ENCODE data around the gene ACTN1. TPM values are rescaled to one million over a fixed set of nuclear protein-coding genes. Genes with fewer than 3 reads are reported as not detected.

Gene ACTN1
- total RNA-seq, 4 donors from 2014 or later = 958 to 2,110 (median 1,439) TPM

DNA sequence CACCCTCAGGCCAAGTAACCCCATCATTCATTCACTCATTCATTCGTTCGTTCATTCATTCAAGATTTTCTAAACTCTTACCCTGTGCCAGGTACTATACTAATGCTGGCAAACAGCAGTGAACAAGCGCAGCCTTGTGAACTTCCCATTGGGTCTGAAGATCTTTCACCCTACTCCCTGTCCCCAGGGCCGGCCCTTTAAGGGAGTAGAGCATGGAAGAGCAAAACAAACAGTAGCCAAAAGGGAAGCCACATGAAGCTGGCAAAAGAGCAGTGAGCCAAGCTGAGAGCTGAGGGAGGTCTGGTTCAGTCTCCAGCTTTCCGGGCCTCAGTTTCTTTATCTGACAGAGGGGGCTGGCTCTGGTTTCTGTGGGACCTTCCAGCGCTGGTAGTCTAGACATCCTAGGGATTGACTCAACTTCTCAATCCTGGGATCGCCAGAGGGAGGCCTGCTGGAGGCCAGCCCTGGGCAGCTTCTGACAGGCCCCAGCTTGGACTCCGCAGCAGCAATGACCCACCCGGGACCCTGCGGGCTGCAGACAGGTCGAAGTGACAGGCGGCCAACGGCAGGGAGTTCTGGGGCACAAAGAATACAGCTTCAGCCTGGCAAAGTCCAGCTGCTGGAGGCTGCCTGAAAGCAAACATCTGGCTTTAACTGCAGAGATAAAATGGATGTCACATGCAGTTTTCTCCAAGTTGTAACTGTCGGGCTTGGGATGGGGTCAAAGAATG, 27.1 kb downstream of the ACTN1 start:
- H3K9me3 ChIP-seq = no peaks in the 10 kb centered on the region
- H3K4me1 ChIP-seq = peaks cover 99 to 100% (median 100%) of the 10 kb centered on the region in 4 donors
- 32% methylated on average over 14 of the region's 14 CpGs for WGBS
- TF ChIP-seq POLR2AphosphoS5 (IDR thresholded peaks at IDR 0.05) (no peak), EP300 (IDR thresholded peaks at IDR 0.05) (no peak), POLR2A (IDR thresholded peaks at IDR 0.05; ENCODE audit: low read depth) (no peak)
- TF ChIP-seq, protein P1, sequence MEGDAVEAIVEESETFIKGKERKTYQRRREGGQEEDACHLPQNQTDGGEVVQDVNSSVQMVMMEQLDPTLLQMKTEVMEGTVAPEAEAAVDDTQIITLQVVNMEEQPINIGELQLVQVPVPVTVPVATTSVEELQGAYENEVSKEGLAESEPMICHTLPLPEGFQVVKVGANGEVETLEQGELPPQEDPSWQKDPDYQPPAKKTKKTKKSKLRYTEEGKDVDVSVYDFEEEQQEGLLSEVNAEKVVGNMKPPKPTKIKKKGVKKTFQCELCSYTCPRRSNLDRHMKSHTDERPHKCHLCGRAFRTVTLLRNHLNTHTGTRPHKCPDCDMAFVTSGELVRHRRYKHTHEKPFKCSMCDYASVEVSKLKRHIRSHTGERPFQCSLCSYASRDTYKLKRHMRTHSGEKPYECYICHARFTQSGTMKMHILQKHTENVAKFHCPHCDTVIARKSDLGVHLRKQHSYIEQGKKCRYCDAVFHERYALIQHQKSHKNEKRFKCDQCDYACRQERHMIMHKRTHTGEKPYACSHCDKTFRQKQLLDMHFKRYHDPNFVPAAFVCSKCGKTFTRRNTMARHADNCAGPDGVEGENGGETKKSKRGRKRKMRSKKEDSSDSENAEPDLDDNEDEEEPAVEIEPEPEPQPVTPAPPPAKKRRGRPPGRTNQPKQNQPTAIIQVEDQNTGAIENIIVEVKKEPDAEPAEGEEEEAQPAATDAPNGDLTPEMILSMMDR (IDR thresholded peaks at IDR 0.05) = no peak
- peak overlapping the region; percentile 90 to 98 (median 97) for H3K27ac ChIP-seq (replicated peaks in 1 of 4)
- DNase-seq (ENCODE audit: extremely low spot score) = no peak
- H3K4me3 ChIP-seq = peak overlapping the region; percentile 24 to 46 (median 41)
- H3K36me3 ChIP-seq = peaks cover 0 to 5% (median 1%) of the 10 kb centered on the region in 4 donors
- no peaks in the 10 kb centered on the region for H3K27me3 ChIP-seq
- intact Hi-C loops (cut with DNase I) = no loop called here

DNA sequence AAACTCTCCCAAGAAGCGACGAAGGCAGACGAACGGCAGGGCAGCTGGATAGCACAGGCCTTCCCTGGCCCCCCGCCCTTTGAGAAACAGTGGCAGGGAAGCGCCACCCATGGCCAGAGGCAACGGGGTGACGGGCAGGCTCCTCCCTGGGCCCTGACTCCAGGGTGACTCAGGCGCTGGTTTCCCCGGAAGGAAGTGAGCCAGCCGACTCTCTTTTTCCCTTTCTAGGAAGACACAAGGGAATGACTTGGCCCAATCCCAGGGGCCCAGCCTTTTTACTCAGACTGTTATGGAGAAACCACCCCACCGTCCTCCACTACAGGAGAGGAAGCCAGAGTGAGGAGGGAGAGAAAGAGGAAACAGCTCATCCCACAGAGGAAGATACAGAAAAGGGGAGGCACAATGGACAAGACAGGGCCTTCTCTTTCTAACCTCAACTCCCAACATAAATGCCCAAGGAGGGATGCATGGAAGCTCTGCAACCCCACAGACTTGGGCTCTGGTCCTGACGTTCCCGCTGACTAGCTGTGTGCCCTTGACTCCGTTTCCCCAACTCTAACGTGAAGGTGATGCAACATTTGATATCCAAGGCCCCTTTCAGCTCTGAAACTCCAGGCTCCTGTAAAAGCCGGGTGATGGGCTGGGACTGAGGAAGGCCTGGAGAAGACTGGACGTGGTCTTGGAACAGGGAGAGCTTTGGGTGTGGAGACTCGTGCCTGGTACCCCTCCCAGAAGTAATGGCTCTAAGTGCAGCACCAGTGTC, 27.9 kb downstream of the ACTN1 start:
- Histone ChIP-seq H3K9me3 (no peaks in the 10 kb centered on the region), H3K4me3 (peak overlapping the region in 3 of 4 donors; percentile 24 to 46 (median 38)), H3K36me3 (peaks cover 0 to 3% (median 0%) of the 10 kb centered on the region in 4 donors), H3K27me3 (no peaks in the 10 kb centered on the region), H3K4me1 (peaks cover 99 to 100% (median 100%) of the 10 kb centered on the region in 4 donors), H3K27ac (replicated peaks in 1 of 4) (peak overlapping the region; percentile 90 to 98 (median 97))
- TF ChIP-seq EP300 (IDR thresholded peaks at IDR 0.05) = no peak
- peak; percentile 79 for TF ChIP-seq POLR2AphosphoS5 (IDR thresholded peaks at IDR 0.05)
- 30% methylated on average over 14 of the region's 19 CpGs for WGBS
- DNase-seq (ENCODE audit: extremely low spot score) = peak; percentile 98
- intact Hi-C loops (cut with DNase I) = no loop called here

GRCh38 chr14:68950111-68950510, 29.0 kb downstream of the ACTN1 start:
- intact Hi-C loops (cut with DNase I) = no loop called here
- DNase-seq (ENCODE audit: extremely low spot score) = no peak
- WGBS = 60% methylated on average over 5 of the region's 5 CpGs
- H3K4me1 ChIP-seq = peaks cover 99 to 100% (median 100%) of the 10 kb centered on the region in 4 donors
- TF ChIP-seq POLR2A (IDR thresholded peaks at IDR 0.05; ENCODE audit: low read depth) = no peak
- no peak for TF ChIP-seq POLR2AphosphoS5 (IDR thresholded peaks at IDR 0.05)
- no peak for TF ChIP-seq EP300 (IDR thresholded peaks at IDR 0.05)
- TF ChIP-seq, protein P1 (IDR thresholded peaks at IDR 0.05) = no peak
- H3K4me3 ChIP-seq = no peak overlapping the region
- H3K36me3 ChIP-seq = peaks cover 0 to 3% (median 0%) of the 10 kb centered on the region in 4 donors
- H3K27me3 ChIP-seq = no peaks in the 10 kb centered on the region
- H3K27ac ChIP-seq (replicated peaks in 1 of 4) = peak overlapping the region; percentile 90 to 98 (median 97)
- no peaks in the 10 kb centered on the region for H3K9me3 ChIP-seq

- peak overlapping the region in 3 of 4 donors; percentile 11 to 32 (median 22) for H3K4me3 ChIP-seq
These were observed 29.5 kb downstream of the ACTN1 start for GRCh38 chr14:68949601-68949965.

More at GRCh38 chr14:68949601-68949965, 29.5 kb downstream of the ACTN1 start:
- Histone ChIP-seq H3K36me3 (peaks cover 0 to 3% (median 0%) of the 10 kb centered on the region in 4 donors), H3K4me1 (peaks cover 97 to 100% (median 100%) of the 10 kb centered on the region in 4 donors), H3K9me3 (no peaks in the 10 kb centered on the region), H3K27ac (replicated peaks in 1 of 4) (peak overlapping the region; percentile 90 to 98 (median 97)), H3K27me3 (no peaks in the 10 kb centered on the region)
- DNase-seq (ENCODE audit: extremely low spot score) = no peak
- TF ChIP-seq POLR2A (IDR thresholded peaks at IDR 0.05; ENCODE audit: low read depth) = no peak
- TF ChIP-seq, protein P1 (IDR thresholded peaks at IDR 0.05) = no peak
- TF ChIP-seq POLR2AphosphoS5 (IDR thresholded peaks at IDR 0.05) = no peak
- TF ChIP-seq EP300 (IDR thresholded peaks at IDR 0.05) = no peak
- intact Hi-C loops (cut with DNase I) = no loop called here
- 28% methylated on average over 2 of the region's 2 CpGs for WGBS

Data from esophagus muscularis mucosa (tissue), 4 donors.